Endothelial cell of umbilical vein (primary cell): ENCODE measurements around the gene FBXO21. TPM values are rescaled to one million over a fixed set of nuclear protein-coding genes. Genes with fewer than 3 reads are reported as not detected.

Source experiments
- BruUV-seq: library from RNA; stranded (reverse); fragments of 400-500 nt; replicated peaks from 2 replicates; lab custom pipeline; 2021; lab: Mats Ljungman, UMichigan
- CTCF ChIA-PET: fragments of 300-600, 350-600 bp; sonication (Branson Sonifier 250); formaldehyde crosslinking; loops from one replicate; lab custom pipeline; 2021; ENCODE audit warnings: antibody characterized with exemption, inconsistent platforms; lab: Charles Lee
- POLR2A ChIA-PET: fragments of 300-600, 350-600 bp; sonication (Branson Sonifier 250); formaldehyde crosslinking; loops from one replicate; lab custom pipeline; 2021; ENCODE audit warnings: antibody characterized with exemption, inconsistent platforms; lab: Charles Lee
- DNase-seq: peaks from one replicate; pipeline ENCODE4 v3.0.0-alpha.2; 2011; ENCODE audit warnings: low read depth, low spot score
- FAIRE-seq: peaks from 2 replicates; lab custom pipeline; 2011; peaks lifted over from hg19 to GRCh38; lab: Jason Lieb, UNC
- H2AFZ ChIP-seq: 2 replicates; pipeline ENCODE4 v1.6.0; 2012; ENCODE audit warnings: low read depth, low read length, control low read depth, inconsistent platforms
- H3K27ac ChIP-seq: 2 replicates; pipeline ENCODE4 v1.5.1; 2011; ENCODE audit warnings: low read depth, mild to moderate bottlenecking, control low read depth, low read length, moderate library complexity; ENCODE audit not compliant: insufficient read depth
- H3K27me3 ChIP-seq, 2 experiments: 2 replicates each; pipeline versions ENCODE4 v1.6.0 to v1.6.1; 2011; ENCODE audit warnings: low read length in 2 of 2, mixed read lengths in 1 of 2; ENCODE audit not compliant: control insufficient read depth in 2 of 2, insufficient read depth in 2 of 2
- H3K36me3 ChIP-seq, 2 experiments: 2 replicates in 1 of 2; 3 replicates in 1 of 2; pipeline ENCODE4 v1.5.1; 2011; ENCODE audit warnings: low read length in 2 of 2, mild to moderate bottlenecking in 1 of 2, moderate library complexity in 1 of 2; ENCODE audit not compliant: control insufficient read depth in 2 of 2, insufficient read depth in 2 of 2; ENCODE audit errors: extremely low read depth in 1 of 2
- H3K4me1 ChIP-seq: 3 replicates; pipeline ENCODE4 v1.5.1; 2011; ENCODE audit warnings: mild to moderate bottlenecking, low read length; ENCODE audit not compliant: control insufficient read depth, insufficient read depth; ENCODE audit errors: extremely low read depth
- H3K4me2 ChIP-seq: 2 replicates; pipeline ENCODE4 v1.6.1; 2011; ENCODE audit warnings: low read length, control low read depth, mixed read lengths; ENCODE audit not compliant: insufficient read depth
- H3K4me3 ChIP-seq, 3 experiments: fragments of 200-600 bp in 1 of 3; sonication (generic), shearing (Covaris generic) in 1 of 3; replicated peaks in 1 of 3; 2 replicates each; pipeline ENCODE4 v1.5.1; 2011 to 2016; ENCODE audit warnings: control low read depth in 3 of 3, low read length in 3 of 3, mild to moderate bottlenecking in 2 of 3, inconsistent platforms in 1 of 3, low read depth in 1 of 3, moderate library complexity in 1 of 3; ENCODE audit not compliant: insufficient read depth in 1 of 3
- H3K79me2 ChIP-seq: 2 replicates; pipeline ENCODE4 v1.6.0; 2012; ENCODE audit warnings: low read length, inconsistent platforms; ENCODE audit not compliant: control insufficient read depth, insufficient read depth
- H3K9ac ChIP-seq: replicated peaks from 2 replicates; pipeline ENCODE3; 2011; ENCODE audit warnings: low read length, control low read depth; ENCODE audit not compliant: insufficient read depth; ENCODE audit errors: extremely low read depth
- H3K9me1 ChIP-seq: replicated peaks from 3 replicates; pipeline ENCODE4 v1.6.0; 2011; ENCODE audit warnings: mild to moderate bottlenecking, low read length; ENCODE audit not compliant: control insufficient read depth, insufficient read depth; ENCODE audit errors: extremely low read depth
- H3K9me3 ChIP-seq: replicated peaks from 2 replicates; pipeline ENCODE4 v1.5.1; 2012; ENCODE audit warnings: low read length, inconsistent platforms; ENCODE audit not compliant: control insufficient read depth, insufficient read depth
- H4K20me1 ChIP-seq: replicated peaks from 2 replicates; pipeline ENCODE3; 2011; ENCODE audit warnings: mild to moderate bottlenecking, low read length; ENCODE audit not compliant: control insufficient read depth, insufficient read depth; ENCODE audit errors: extremely low read depth
- EZH2 ChIP-seq: IDR thresholded peaks from 2 replicates; pipeline ENCODE4 v1.6.1; 2012; ENCODE audit warnings: borderline replicate concordance, low read depth, mild to moderate bottlenecking, moderate library complexity, low read length, inconsistent platforms; ENCODE audit not compliant: severe bottlenecking
- FOS ChIP-seq: IDR thresholded peaks from 2 replicates; pipeline ENCODE4 v1.6.1; 2011; ENCODE audit warnings: mild to moderate bottlenecking, low read length, moderate library complexity, borderline replicate concordance; ENCODE audit not compliant: insufficient read depth
- GATA2 ChIP-seq: IDR thresholded peaks from 2 replicates; pipeline ENCODE4 v1.7.0; 2011; ENCODE audit warnings: low read depth, mild to moderate bottlenecking, moderate library complexity, mixed read lengths, low read length; ENCODE audit not compliant: insufficient read length, insufficient read depth
- JUN ChIP-seq: IDR thresholded peaks from 2 replicates; pipeline ENCODE4 v1.6.1; 2011; ENCODE audit warnings: borderline replicate concordance, low read depth; ENCODE audit not compliant: insufficient read length, insufficient read depth
- MAX ChIP-seq: IDR thresholded peaks from 2 replicates; pipeline ENCODE4 v1.6.1; 2011; ENCODE audit not compliant: insufficient read depth, insufficient read length
- MYC ChIP-seq: IDR thresholded peaks from one replicate; pipeline ENCODE4 v1.6.1; 2011; ENCODE audit warnings: mild to moderate bottlenecking, low read depth, low read length
- POLR2A ChIP-seq: IDR thresholded peaks from 2 replicates; pipeline ENCODE4 v1.6.1; 2012; ENCODE audit warnings: low read depth, mild to moderate bottlenecking, control low read depth, low read length
- POLR2AphosphoS5 ChIP-seq: IDR thresholded peaks from 2 replicates; pipeline ENCODE4 v1.6.1; 2012; ENCODE audit warnings: low read depth, mild to moderate bottlenecking, control low read depth, low read length, moderate library complexity; ENCODE audit not compliant: insufficient read depth
- dilution Hi-C: fragments of 300-500 bp; cut with MboI; formaldehyde crosslinking; loops from one replicate; pipeline ENCODE4 v1.15.0; 2019; ENCODE audit warnings: low sequenced_read_pairs; ENCODE audit not compliant: extremely low pct_ligation_motif_present
- intact Hi-C: fragments of 100-400 bp; cut with micrococcal nuclease; formaldehyde crosslinking; loops from one replicate; pipeline ENCODE4 v1.10.0; 2022
- polyA plus RNA-seq, 4 experiments: library from polyadenylated mRNA; depleted of rRNA in 3 of 4; stranded (reverse) in 3 of 4; unstranded in 1 of 4; fragments of >200 nt; gene quantifications; 2 replicates each; pipeline versions ENCODE4 v1.2.1 to v1.2.3, GENCODE V29; 2011 to 2012; ENCODE audit warnings: missing spikeins in 1 of 4
- total RNA-seq: library from RNA; stranded (reverse); gene quantifications from 2 replicates; pipeline ENCODE4 v1.2.3, GENCODE V29; 2021
- TF ChIP-seq, protein P1 (sequence below), 2 donors: IDR thresholded peaks; 1 replicate in 1 of 2; 2 replicates in 1 of 2; pipeline ENCODE4 v1.5.1; 2011; ENCODE audit warnings: low read length in 2 of 2, mild to moderate bottlenecking in 2 of 2, moderate library complexity in 2 of 2, control low read depth in 1 of 2, inconsistent platforms in 1 of 2, low read depth in 1 of 2; ENCODE audit not compliant: insufficient read depth in 1 of 2; ENCODE audit errors: extremely low read depth in 1 of 2

FBXO21 gene
- total and polyA plus RNA-seq, 2 donors (not counting 3 experiments of a cell fraction or from before 2014, with no cell fraction given) = 41.6 to 66.7 TPM

- intact Hi-C loops = no loop called here
- ChIA-PET CTCF (interaction anchor here (1.0 to 2.0 kb wide), 4 partner anchors 10 to 630 kb away, joined by 4 to 14 read pairs (median 8); no protein-coding TSS in a partner anchor), POLR2A (no interaction called here)
- dilution Hi-C loops = no loop called here
- H3K79me2 ChIP-seq = no peaks in the 10 kb centered on the region
- H3K36me3 ChIP-seq = no peaks in the 10 kb centered on the region
- no peaks in the 10 kb centered on the region for H3K9me1 ChIP-seq
- H3K9me3 ChIP-seq = no peaks in the 10 kb centered on the region
- H3K9ac ChIP-seq = no peak overlapping the region
- H3K27me3 ChIP-seq = no peaks in the 10 kb centered on the region
- BruUV-seq = no TSS peak
- FAIRE-seq (no peak), DNase-seq (no peak)
- no peaks in the 10 kb centered on the region for H4K20me1 ChIP-seq
- TF ChIP-seq POLR2A (no peak), MAX (no peak), JUN (no peak), POLR2AphosphoS5 (no peak), GATA2 (no peak), MYC (no peak), EZH2 (no peak), FOS (no peak)
- TF ChIP-seq, protein P1, sequence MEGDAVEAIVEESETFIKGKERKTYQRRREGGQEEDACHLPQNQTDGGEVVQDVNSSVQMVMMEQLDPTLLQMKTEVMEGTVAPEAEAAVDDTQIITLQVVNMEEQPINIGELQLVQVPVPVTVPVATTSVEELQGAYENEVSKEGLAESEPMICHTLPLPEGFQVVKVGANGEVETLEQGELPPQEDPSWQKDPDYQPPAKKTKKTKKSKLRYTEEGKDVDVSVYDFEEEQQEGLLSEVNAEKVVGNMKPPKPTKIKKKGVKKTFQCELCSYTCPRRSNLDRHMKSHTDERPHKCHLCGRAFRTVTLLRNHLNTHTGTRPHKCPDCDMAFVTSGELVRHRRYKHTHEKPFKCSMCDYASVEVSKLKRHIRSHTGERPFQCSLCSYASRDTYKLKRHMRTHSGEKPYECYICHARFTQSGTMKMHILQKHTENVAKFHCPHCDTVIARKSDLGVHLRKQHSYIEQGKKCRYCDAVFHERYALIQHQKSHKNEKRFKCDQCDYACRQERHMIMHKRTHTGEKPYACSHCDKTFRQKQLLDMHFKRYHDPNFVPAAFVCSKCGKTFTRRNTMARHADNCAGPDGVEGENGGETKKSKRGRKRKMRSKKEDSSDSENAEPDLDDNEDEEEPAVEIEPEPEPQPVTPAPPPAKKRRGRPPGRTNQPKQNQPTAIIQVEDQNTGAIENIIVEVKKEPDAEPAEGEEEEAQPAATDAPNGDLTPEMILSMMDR (IDR thresholded peaks at IDR 0.05; ENCODE audit: extremely low read depth in 1 of 2, insufficient read depth in 1 of 2, low read depth in 1 of 2, low read length in 2 of 2) = no peak
- no peak overlapping the region for H3K27ac ChIP-seq
- H3K4me2 ChIP-seq = no peak overlapping the region
- H2AFZ ChIP-seq = no peak overlapping the region
- H3K4me3 ChIP-seq = no peak overlapping the region
- H3K4me1 ChIP-seq = no peaks in the 10 kb centered on the region
These were observed 36.2 kb upstream of the FBXO21 start for GRCh38 chr12:117226505-117226904.
